Measurements from ENCODE around the gene LIMK2. TPM values are rescaled to one million over a fixed set of nuclear protein-coding genes. Genes with fewer than 3 reads are reported as not detected.

LIMK2 gene
- polyA plus RNA-seq, 1 donor (not counting 4 experiments of a cell fraction or from before 2014, with no cell fraction given) = 42.6 TPM

DNA sequence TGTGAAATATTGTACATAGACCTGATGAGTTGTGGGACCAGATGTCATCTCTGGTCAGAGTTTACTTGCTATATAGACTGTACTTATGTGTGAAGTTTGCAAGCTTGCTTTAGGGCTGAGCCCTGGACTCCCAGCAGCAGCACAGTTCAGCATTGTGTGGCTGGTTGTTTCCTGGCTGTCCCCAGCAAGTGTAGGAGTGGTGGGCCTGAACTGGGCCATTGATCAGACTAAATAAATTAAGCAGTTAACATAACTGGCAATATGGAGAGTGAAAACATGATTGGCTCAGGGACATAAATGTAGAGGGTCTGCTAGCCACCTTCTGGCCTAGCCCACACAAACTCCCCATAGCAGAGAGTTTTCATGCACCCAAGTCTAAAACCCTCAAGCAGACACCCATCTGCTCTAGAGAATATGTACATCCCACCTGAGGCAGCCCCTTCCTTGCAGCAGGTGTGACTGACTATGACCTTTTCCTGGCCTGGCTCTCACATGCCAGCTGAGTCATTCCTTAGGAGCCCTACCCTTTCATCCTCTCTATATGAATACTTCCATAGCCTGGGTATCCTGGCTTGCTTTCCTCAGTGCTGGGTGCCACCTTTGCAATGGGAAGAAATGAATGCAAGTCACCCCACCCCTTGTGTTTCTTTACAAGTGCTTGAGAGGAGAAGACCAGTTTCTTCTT, 67.9 kb downstream of the LIMK2 start:
- H3K4me3 ChIP-seq (ENCODE audit: control insufficient read depth in 2 of 3, extremely low read depth in 1 of 3, insufficient read depth in 2 of 3, low read depth in 1 of 3, low read length in 3 of 3) = no peak overlapping the region
- dilution Hi-C loops (cut with MboI; ENCODE audit: extremely low pct_ligation_motif_present, low sequenced_read_pairs) = no loop called here
- no peak overlapping the region for H3K4me2 ChIP-seq (ENCODE audit: control insufficient read depth, extremely low read depth, insufficient read depth, low read depth, low read length)
- no peaks in the 10 kb centered on the region for H4K20me1 ChIP-seq (ENCODE audit: control insufficient read depth, extremely low read depth, insufficient read depth, low read length)
- no peak overlapping the region for H3K9ac ChIP-seq (ENCODE audit: control insufficient read depth, extremely low read depth, insufficient read depth, low read length)
- H3K79me2 ChIP-seq (ENCODE audit: control insufficient read depth, insufficient read depth, low read length) = no peaks in the 10 kb centered on the region
- DNase-seq (ENCODE audit: low read depth, low spot score) (no peak), FAIRE-seq (peak; percentile 41)
- H3K27ac ChIP-seq (ENCODE audit: control insufficient read depth, insufficient read depth, low read length) = no peak overlapping the region
- peaks cover 26 to 44% of the 10 kb centered on the region in 2 experiments for H3K36me3 ChIP-seq (ENCODE audit: control insufficient read depth in 2 of 2, extremely low read depth in 1 of 2, insufficient read depth in 2 of 2, low read length in 2 of 2)
- H2AFZ ChIP-seq (ENCODE audit: control insufficient read depth, low read length) = no peak overlapping the region
- TF ChIP-seq, protein P1, sequence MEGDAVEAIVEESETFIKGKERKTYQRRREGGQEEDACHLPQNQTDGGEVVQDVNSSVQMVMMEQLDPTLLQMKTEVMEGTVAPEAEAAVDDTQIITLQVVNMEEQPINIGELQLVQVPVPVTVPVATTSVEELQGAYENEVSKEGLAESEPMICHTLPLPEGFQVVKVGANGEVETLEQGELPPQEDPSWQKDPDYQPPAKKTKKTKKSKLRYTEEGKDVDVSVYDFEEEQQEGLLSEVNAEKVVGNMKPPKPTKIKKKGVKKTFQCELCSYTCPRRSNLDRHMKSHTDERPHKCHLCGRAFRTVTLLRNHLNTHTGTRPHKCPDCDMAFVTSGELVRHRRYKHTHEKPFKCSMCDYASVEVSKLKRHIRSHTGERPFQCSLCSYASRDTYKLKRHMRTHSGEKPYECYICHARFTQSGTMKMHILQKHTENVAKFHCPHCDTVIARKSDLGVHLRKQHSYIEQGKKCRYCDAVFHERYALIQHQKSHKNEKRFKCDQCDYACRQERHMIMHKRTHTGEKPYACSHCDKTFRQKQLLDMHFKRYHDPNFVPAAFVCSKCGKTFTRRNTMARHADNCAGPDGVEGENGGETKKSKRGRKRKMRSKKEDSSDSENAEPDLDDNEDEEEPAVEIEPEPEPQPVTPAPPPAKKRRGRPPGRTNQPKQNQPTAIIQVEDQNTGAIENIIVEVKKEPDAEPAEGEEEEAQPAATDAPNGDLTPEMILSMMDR (optimal IDR thresholded peaks at IDR 0.05 in 1 of 3, IDR thresholded peaks at IDR 0.05 in 1 of 3, conservative IDR thresholded peaks at IDR 0.05 in 1 of 3; ENCODE audit: extremely low read depth in 1 of 3, insufficient read depth in 2 of 3, low read length in 3 of 3) = no peak
- no peak for TF ChIP-seq EZH2 (IDR thresholded peaks at IDR 0.05; ENCODE audit: low read length)
- H3K27me3 ChIP-seq (ENCODE audit: control insufficient read depth, extremely low read depth, insufficient read depth, low read length) = no peaks in the 10 kb centered on the region
- no peaks in the 10 kb centered on the region for H3K9me3 ChIP-seq (ENCODE audit: control insufficient read depth, low read depth, low read length)
- peaks cover 3% of the 10 kb centered on the region for H3K4me1 ChIP-seq (ENCODE audit: control insufficient read depth, extremely low read depth, insufficient read depth, low read length)
- no peaks in the 10 kb centered on the region for H3K9me1 ChIP-seq (ENCODE audit: control insufficient read depth, extremely low read depth, insufficient read depth, low read length)

- FAIRE-seq (no peak), DNase-seq (ENCODE audit: low read depth, low spot score) (no peak)
- no peak overlapping the region for H2AFZ ChIP-seq (ENCODE audit: control insufficient read depth, low read length)
- no peaks in the 10 kb centered on the region for H4K20me1 ChIP-seq (ENCODE audit: control insufficient read depth, extremely low read depth, insufficient read depth, low read length)
- H3K4me3 ChIP-seq (ENCODE audit: control insufficient read depth in 2 of 3, extremely low read depth in 1 of 3, insufficient read depth in 2 of 3, low read depth in 1 of 3, low read length in 3 of 3) = no peak overlapping the region
- H3K79me2 ChIP-seq (ENCODE audit: control insufficient read depth, insufficient read depth, low read length) = no peaks in the 10 kb centered on the region
- dilution Hi-C loops (cut with MboI; ENCODE audit: extremely low pct_ligation_motif_present, low sequenced_read_pairs) = no loop called here
- no peak for TF ChIP-seq EZH2 (IDR thresholded peaks at IDR 0.05; ENCODE audit: low read length)
- TF ChIP-seq, protein P1 (optimal IDR thresholded peaks at IDR 0.05 in 1 of 3, IDR thresholded peaks at IDR 0.05 in 1 of 3, conservative IDR thresholded peaks at IDR 0.05 in 1 of 3; ENCODE audit: extremely low read depth in 1 of 3, insufficient read depth in 2 of 3, low read length in 3 of 3) = no peak
- no peak overlapping the region for H3K9ac ChIP-seq (ENCODE audit: control insufficient read depth, extremely low read depth, insufficient read depth, low read length)
- no peaks in the 10 kb centered on the region for H3K9me1 ChIP-seq (ENCODE audit: control insufficient read depth, extremely low read depth, insufficient read depth, low read length)
- H3K4me1 ChIP-seq (ENCODE audit: control insufficient read depth, extremely low read depth, insufficient read depth, low read length) = peaks cover 3% of the 10 kb centered on the region
- H3K4me2 ChIP-seq (ENCODE audit: control insufficient read depth, extremely low read depth, insufficient read depth, low read depth, low read length) = no peak overlapping the region
- no peak overlapping the region for H3K27ac ChIP-seq (ENCODE audit: control insufficient read depth, insufficient read depth, low read length)
- H3K36me3 ChIP-seq (ENCODE audit: control insufficient read depth in 2 of 2, extremely low read depth in 1 of 2, insufficient read depth in 2 of 2, low read length in 2 of 2) = peaks cover 23 to 44% of the 10 kb centered on the region in 2 experiments
- H3K9me3 ChIP-seq (ENCODE audit: control insufficient read depth, low read depth, low read length) = no peaks in the 10 kb centered on the region
- H3K27me3 ChIP-seq (ENCODE audit: control insufficient read depth, extremely low read depth, insufficient read depth, low read length) = no peaks in the 10 kb centered on the region
Observed at GRCh38 chr22:31281733-31282132, 69.6 kb downstream of the LIMK2 start.
